Effector memory CD8-positive, alpha-beta T cell (primary cell): ENCODE measurements around the gene FOS.

Source experiments
- ATAC-seq: fragments of 150-1000 bp; cut with Tn5 transposase; replicated peaks from 2 replicates; pipeline ENCODE4 v1.10.0; 2021; ENCODE audit warnings: mild to moderate bottlenecking, moderate library complexity
- DNase-seq, 3 experiments: peaks; one replicate each; pipeline ENCODE4 v3.0.0; 2021
- H3K27ac Mint-ChIP-seq, 2 donors: one replicate each; pipeline ENCODE4 v1.8.0; 2022; ENCODE audit warnings: mild to moderate bottlenecking in 2 of 2, mixed read lengths in 2 of 2, moderate library complexity in 2 of 2
- H3K27me3 Mint-ChIP-seq, 2 donors: one replicate each; pipeline ENCODE4 v1.8.0; 2022; ENCODE audit warnings: mixed read lengths in 2 of 2
- H3K36me3 Mint-ChIP-seq: one replicate; pipeline ENCODE4 v1.8.0; 2022; ENCODE audit warnings: mild to moderate bottlenecking, moderate library complexity, mixed read lengths; ENCODE audit not compliant: insufficient read depth
- H3K4me1 Mint-ChIP-seq, 2 donors: one replicate each; pipeline ENCODE4 v1.8.0; 2022; ENCODE audit warnings: low read depth in 2 of 2, mixed read lengths in 2 of 2
- H3K4me3 Mint-ChIP-seq, 2 donors: one replicate each; pipeline ENCODE4 v1.8.0; 2022; ENCODE audit warnings: mild to moderate bottlenecking in 2 of 2, mixed read lengths in 2 of 2, moderate library complexity in 2 of 2
- H3K9me3 Mint-ChIP-seq, 2 donors: one replicate each; pipeline ENCODE4 v1.8.0; 2022; ENCODE audit warnings: mixed read lengths in 2 of 2

The FOS gene

DNA sequence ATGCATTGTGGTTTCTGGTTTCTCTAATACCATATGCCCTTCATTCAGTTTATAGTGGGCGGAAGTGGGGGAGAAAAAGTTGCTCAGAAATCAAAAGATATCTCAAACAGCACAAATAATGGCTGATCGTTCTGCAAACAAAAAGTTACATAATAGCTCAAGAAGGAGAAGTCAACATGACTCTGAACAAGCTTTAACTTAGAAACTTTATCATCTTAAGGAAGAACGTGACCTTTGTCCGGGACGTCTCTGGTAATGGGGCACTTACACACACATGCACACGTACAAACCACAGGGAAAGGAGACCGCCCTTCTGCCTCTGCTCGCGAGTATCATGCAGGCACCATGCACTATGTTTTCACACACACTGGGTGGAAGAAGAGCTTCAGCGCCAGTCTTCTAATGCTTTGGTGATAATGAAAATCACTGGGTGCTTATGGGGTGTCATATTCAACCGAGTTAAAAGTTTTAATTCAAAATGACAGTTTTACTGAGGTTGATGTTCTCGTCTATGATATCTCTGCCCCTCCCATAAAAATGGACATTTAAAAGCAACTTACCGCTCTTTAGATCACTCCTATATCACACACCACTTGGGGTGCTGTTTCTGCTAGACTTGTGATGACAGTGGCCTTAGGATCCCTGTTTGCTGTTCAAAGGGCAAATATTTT is 4.7 kb downstream of the FOS start:
- H3K27ac Mint-ChIP-seq = peak overlapping the region; percentile 99 to 100
- H3K4me1 Mint-ChIP-seq = peaks cover 26 to 35% of the 10 kb centered on the region in 2 donors
- peaks cover 73% of the 10 kb centered on the region for H3K36me3 Mint-ChIP-seq
- DNase-seq (peak; percentile 55 to 60 (median 56)), ATAC-seq (peak; percentile 18)
- H3K27me3 Mint-ChIP-seq = peaks cover 37 to 57% of the 10 kb centered on the region in 2 donors
- no peaks in the 10 kb centered on the region for H3K9me3 Mint-ChIP-seq
- peak overlapping the region; percentile 13 to 93 for H3K4me3 Mint-ChIP-seq

DNA sequence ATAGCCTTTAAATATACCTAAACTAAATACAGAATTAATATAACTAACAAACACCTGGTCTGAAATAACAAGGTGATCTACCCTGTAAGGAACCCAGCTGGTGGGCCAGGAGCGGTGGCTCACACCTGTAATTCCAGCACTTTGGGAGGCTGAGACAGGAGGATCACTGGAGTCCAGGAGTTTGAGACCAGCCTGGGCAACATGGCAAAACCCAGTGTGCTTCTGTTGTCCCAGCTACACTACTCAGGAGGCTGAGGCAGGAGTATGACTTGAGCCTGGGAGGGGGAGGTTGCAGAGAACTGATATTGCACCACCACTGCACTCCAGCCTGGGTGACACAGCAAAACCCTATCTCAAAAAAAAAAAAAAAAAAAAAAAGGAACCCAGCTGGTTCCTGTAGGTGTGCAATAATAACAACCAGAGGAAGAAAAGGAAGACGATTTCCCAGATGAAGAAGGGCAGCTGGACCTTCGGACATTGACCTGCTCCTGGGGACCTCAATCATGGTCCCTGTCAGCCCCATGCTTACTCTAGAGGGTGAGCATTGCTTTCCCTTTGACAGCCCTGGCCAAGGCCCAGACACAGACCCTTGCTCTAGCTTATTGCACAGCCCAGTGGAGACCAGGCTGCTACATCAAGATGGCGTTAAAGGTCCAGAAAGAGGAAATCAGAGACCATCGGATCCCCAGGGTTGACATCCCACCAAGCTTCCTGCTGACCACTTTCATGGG is 5.4 kb downstream of the FOS start:
- H3K9me3 Mint-ChIP-seq = no peaks in the 10 kb centered on the region
- H3K36me3 Mint-ChIP-seq = peaks cover 66% of the 10 kb centered on the region
- DNase-seq (peak; percentile 20 to 44 (median 32)), ATAC-seq (peak; percentile 24)
- H3K27ac Mint-ChIP-seq = peak overlapping the region; percentile 99 to 100
- H3K27me3 Mint-ChIP-seq = peaks cover 37 to 57% of the 10 kb centered on the region in 2 donors
- peaks cover 22 to 30% of the 10 kb centered on the region in 2 donors for H3K4me1 Mint-ChIP-seq
- peak overlapping the region in 1 of 2 donors; percentile 93 for H3K4me3 Mint-ChIP-seq

DNA sequence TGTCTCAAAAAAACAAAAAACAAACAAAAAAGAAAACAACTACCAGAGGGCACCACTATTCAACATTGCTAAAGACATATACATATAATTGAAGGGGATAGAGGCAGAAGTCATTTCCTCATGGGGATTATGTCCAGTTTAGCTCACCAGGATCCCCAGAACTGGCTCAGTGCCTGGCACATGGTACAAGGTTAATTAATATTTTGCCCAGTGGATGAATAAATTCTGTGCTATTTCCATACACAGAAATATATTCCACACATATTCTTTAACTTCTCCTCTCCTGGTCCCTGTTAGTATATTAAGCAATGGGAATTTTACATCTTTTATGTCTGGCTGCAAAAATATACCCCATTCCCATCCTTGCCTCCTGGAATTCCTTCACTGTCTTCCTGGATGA is 6.7 kb downstream of the FOS start:
- H3K4me1 Mint-ChIP-seq = peaks cover 9 to 18% of the 10 kb centered on the region in 2 donors
- no peak for ATAC-seq
- H3K27ac Mint-ChIP-seq = peak overlapping the region in 1 of 2 donors; percentile 100
- H3K9me3 Mint-ChIP-seq = no peaks in the 10 kb centered on the region
- H3K36me3 Mint-ChIP-seq = peaks cover 53% of the 10 kb centered on the region
- H3K27me3 Mint-ChIP-seq = peaks cover 31 to 57% of the 10 kb centered on the region in 2 donors
- H3K4me3 Mint-ChIP-seq = no peak overlapping the region
- DNase-seq = no peak

DNA sequence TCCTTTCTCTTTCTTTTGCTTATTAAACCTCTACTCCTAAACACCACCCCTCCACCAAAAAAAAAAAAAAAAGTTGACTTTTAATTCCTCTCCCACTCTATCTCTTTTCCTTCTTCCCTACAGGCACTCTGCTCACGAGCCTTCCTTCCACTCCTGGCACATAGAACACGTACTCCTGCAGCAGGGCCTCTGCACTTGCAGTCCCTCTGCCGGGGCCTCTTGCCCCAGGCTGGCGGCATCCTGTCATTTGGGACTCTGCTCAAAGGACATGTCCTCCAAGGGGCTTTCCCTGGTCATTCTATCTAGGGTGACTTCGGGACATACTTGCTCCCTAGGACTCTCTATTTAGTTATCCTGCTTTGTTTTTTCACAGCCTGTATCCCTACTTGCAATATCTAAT is 7.7 kb downstream of the FOS start:
- Mint-ChIP-seq H3K36me3 (peaks cover 43% of the 10 kb centered on the region), H3K27me3 (peaks cover 21 to 48% of the 10 kb centered on the region in 2 donors), H3K4me1 (peaks cover 5 to 9% of the 10 kb centered on the region in 2 donors), H3K27ac (peak overlapping the region in 1 of 2 donors; percentile 1), H3K4me3 (no peak overlapping the region), H3K9me3 (no peaks in the 10 kb centered on the region)
- ATAC-seq (no peak), DNase-seq (no peak)

DNA sequence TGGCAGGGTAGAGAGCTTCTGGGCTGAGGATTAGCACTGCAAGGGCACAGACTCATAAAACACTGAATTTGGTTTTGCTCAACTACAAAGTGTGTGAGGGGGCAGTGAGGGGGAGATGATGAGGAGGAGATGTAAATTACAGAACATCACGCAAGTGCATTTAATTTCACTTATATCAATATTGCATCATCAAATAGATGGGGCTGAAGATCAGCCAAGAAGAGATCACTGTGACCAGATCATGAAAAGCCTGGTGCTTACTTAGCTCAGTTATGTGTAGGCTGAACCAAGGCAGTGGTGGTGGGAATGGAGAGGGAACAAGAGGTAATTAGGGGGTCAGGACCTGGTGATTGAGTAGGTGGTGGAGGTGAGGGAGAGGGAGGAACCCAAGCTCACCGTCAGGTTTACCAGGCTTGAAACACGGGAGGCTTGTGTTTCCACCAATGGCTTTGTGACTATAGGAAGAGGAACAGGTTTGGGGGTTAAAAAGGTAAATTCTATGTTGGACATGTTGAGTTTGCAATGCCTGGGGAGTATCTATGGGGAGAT is 11.3 kb downstream of the FOS start:
- Mint-ChIP-seq H3K4me3 (no peak overlapping the region), H3K27me3 (peaks cover 19 to 37% of the 10 kb centered on the region in 2 donors), H3K9me3 (no peaks in the 10 kb centered on the region), H3K4me1 (peaks cover 0 to 1% of the 10 kb centered on the region in 2 donors), H3K36me3 (peaks cover 22% of the 10 kb centered on the region), H3K27ac (peak overlapping the region in 1 of 2 donors; percentile 13)
- ATAC-seq (no peak), DNase-seq (no peak)

DNA sequence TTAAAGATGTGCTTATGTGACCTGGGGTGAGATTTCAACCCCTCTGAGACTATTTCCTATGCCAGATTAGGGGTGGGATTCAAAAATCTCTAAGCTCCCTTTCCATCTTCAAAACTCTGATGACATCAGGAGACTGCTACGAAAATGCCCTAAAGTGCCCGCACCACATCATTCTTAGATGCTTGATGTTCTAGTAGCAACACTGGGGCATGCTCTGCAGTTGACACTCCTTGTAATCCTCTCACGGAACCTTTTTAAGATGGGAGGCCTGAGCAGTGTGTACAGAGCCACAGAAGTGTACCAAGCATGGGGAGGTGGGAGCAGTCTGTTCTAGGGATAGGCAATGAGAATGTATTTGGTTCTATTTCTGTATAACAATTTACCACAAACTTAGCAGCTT is 12.2 kb downstream of the FOS start:
- Mint-ChIP-seq H3K27ac (no peak overlapping the region), H3K9me3 (no peaks in the 10 kb centered on the region), H3K36me3 (peaks cover 18% of the 10 kb centered on the region), H3K4me1 (peaks cover 4 to 6% of the 10 kb centered on the region in 2 donors), H3K4me3 (no peak overlapping the region), H3K27me3 (peaks cover 13 to 27% of the 10 kb centered on the region in 2 donors)
- ATAC-seq (no peak), DNase-seq (no peak)

DNA sequence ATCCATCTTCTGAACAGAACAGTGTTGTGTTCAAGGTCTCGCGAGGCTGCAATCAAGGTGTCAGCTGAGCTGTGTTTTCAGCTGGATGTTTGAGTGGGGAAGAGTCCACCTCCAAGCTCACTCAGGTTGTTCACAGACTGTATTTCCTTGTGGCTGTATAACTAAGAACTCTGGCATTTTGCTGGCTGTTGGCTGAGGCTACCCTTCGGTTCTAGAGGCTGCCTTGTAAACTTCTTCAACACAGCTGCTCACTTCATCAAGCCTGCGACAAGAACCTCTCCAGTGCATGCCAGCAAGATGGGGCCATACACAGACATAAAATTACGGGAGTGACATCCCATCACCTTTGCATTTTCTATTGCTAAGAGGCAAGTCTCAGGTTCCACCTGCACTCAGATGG is 12.7 kb downstream of the FOS start:
- H3K36me3 Mint-ChIP-seq = peaks cover 21% of the 10 kb centered on the region
- no peak for DNase-seq
- peaks cover 10 to 23% of the 10 kb centered on the region in 2 donors for H3K27me3 Mint-ChIP-seq
- H3K4me3 Mint-ChIP-seq = no peak overlapping the region
- no peak for ATAC-seq
- peaks cover 9 to 11% of the 10 kb centered on the region in 2 donors for H3K4me1 Mint-ChIP-seq
- H3K9me3 Mint-ChIP-seq = no peaks in the 10 kb centered on the region
- H3K27ac Mint-ChIP-seq = no peak overlapping the region

DNA sequence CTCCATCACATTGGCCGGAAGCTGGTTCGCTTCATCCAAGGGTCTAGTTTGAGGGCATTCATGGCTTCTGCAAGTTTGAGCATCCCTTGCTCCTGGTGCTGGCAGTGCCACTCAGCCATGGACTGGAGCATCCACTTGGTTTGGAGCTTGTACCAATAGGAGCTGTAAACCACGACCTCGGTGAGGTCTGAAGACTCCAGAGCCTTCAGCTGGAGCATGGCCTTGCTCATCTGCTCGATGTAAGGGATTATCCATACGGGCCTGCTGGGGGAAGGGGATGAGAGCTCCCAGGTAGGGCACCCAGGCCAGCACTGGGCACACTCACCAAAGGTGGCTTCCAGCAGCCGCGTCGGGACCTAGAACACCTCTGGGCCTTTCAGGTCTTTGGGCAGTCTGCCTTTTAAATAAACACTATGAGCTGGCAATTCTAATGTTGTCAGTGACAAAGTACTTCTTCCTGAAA is 13.5 kb downstream of the FOS start:
- H3K27ac Mint-ChIP-seq = no peak overlapping the region
- peaks cover 7 to 18% of the 10 kb centered on the region in 2 donors for H3K27me3 Mint-ChIP-seq
- peaks cover 22% of the 10 kb centered on the region for H3K36me3 Mint-ChIP-seq
- ATAC-seq (no peak), DNase-seq (no peak)
- peaks cover 10 to 12% of the 10 kb centered on the region in 2 donors for H3K4me1 Mint-ChIP-seq
- no peak overlapping the region for H3K4me3 Mint-ChIP-seq
- no peaks in the 10 kb centered on the region for H3K9me3 Mint-ChIP-seq

DNA sequence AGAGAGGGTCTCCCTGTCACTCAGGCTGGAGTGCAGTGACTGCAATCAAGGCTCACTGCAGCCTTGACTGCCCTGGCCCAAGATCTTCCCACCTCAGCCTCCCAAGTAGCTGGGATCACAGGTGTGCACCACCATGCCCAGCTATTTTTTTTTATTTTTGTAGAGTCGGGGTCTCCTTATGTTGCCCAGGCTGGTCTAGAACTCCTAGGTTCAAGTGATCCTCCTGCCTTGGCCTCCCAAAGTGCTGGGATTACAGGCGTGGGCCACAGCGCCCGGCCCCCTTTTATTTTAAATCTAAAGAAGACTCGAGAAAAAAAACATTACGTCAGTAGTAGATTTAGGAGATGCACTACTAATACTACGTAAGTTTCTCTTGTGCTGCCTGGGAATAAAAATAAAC is 14.3 kb downstream of the FOS start:
- Mint-ChIP-seq H3K27me3 (peaks cover 7 to 18% of the 10 kb centered on the region in 2 donors), H3K4me3 (no peak overlapping the region), H3K27ac (peak overlapping the region; percentile 90 to 98), H3K9me3 (no peaks in the 10 kb centered on the region), H3K4me1 (peaks cover 10 to 12% of the 10 kb centered on the region in 2 donors), H3K36me3 (peaks cover 22% of the 10 kb centered on the region)
- ATAC-seq (no peak), DNase-seq (no peak)

DNA sequence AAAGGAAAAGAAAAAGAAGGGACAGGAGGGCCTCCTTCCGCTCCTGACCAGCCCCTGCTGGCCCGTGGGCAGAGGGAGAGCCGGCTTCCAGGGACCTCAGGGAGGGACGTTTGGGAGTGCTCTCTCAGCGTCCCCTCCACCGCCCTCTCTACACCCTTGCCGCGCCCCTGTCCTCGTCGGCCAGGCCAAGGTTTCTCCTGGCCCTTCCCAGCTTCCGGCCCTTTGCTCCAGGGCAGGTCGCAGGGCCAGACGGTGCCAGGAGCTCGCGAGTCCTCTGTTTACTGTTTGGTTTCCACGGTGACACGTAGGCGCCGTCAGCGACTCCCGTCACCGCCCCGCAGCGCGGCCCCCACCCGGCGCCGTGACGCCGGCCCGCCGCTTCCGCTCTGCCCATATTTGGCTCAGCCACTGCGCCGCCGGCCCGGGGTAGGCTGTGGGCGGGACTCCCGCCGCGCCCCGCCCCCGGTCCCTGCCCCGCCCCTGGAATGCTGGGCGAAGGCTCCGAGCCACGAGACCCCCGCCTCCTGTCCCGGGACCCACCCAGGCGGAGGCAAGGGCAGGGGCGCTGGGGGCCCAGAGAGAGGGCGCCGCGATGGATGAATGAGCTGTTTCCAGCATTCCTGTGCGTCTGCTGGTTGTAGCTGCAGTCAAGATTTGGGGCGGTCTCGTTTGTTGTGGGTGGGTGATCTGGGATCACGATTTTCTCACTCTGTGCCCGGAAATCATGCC is 15.5 kb downstream of the FOS start:
- Mint-ChIP-seq H3K9me3 (no peaks in the 10 kb centered on the region), H3K4me3 (peak overlapping the region; percentile 82 to 88), H3K4me1 (peaks cover 10 to 12% of the 10 kb centered on the region in 2 donors), H3K27me3 (peaks cover 7 to 13% of the 10 kb centered on the region in 2 donors), H3K27ac (peak overlapping the region; percentile 90 to 98), H3K36me3 (peaks cover 22% of the 10 kb centered on the region)
- DNase-seq (peak; percentile 90 to 96 (median 95)), ATAC-seq (peak; percentile 91)

DNA sequence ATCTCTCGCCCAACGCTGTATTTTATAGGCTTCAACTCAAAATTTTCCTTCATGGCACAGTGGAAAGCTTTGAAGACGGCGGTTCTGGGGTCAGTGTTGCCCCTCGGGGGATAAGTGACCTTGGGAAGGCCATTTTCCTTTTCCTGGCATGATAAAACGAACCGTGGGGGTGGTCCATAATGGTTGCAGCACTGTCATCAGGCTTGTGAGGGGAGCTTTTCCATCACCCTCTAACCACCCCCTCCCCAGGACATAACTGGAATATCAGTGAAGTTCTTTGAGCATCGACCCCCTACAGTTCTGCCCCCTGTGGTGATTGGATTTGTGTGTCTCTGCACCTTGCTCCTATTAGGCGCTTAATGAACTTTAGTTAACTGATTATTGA is 16.0 kb downstream of the FOS start:
- Mint-ChIP-seq H3K27me3 (peaks cover 4 to 7% of the 10 kb centered on the region in 2 donors), H3K27ac (peak overlapping the region; percentile 90 to 98), H3K36me3 (peaks cover 22% of the 10 kb centered on the region), H3K9me3 (no peaks in the 10 kb centered on the region), H3K4me3 (peak overlapping the region; percentile 82 to 88), H3K4me1 (peaks cover 10 to 12% of the 10 kb centered on the region in 2 donors)
- DNase-seq (no peak), ATAC-seq (no peak)

DNA sequence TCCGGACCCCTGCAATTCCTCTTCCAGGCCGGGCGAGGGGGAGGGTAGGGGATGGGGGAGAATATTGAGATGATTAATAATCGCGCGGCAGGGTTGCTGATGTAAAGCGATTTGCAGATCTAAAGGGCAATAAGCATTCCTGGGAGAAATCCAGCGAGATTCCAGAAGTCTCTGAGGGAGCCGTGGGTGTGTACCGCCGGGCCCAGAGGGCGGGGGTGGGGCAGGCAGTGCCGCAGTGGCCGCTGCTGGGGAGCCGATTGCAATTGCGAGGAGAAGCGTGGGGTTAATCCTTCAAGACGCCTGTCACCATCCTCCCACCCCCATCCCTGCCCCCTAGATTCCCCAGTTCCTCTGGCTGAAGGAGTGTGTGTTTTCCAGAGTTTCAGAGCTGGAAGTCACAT is 16.4 kb downstream of the FOS start:
- Mint-ChIP-seq H3K4me1 (peaks cover 10 to 12% of the 10 kb centered on the region in 2 donors), H3K27ac (peak overlapping the region; percentile 90 to 98), H3K9me3 (no peaks in the 10 kb centered on the region), H3K36me3 (peaks cover 22% of the 10 kb centered on the region), H3K27me3 (peaks cover 0 to 3% of the 10 kb centered on the region in 2 donors), H3K4me3 (peak overlapping the region; percentile 82 to 88)
- ATAC-seq (no peak), DNase-seq (no peak)
